A549 (cell line): ENCODE data around the gene ZBED4. TPM values are rescaled to one million over a fixed set of nuclear protein-coding genes. Genes with fewer than 3 reads are reported as not detected.

Experiments used
- ATAC-seq, 2 experiments: fragments of 200-7000 bp in 1 of 2; fragments of >200 bp in 1 of 2; cut with Nextera tagmentation in 1 of 2; cut with Tn5 transposase in 1 of 2; 3 replicates each; pipeline versions ENCODE4 v1.8.0 to v1.9.1; 2018 to 2020; ENCODE audit warnings: mild to moderate bottlenecking in 1 of 2, moderate library complexity in 1 of 2
- CTCF ChIA-PET: fragments of 300-600 bp; sonication (Branson Sonifier 250); formaldehyde crosslinking; extraction: SDS; loops from one replicate; lab custom pipeline; 2021; ENCODE audit warnings: antibody characterized with exemption, inconsistent platforms; lab: Yijun Ruan, JAX
- POLR2A ChIA-PET: fragments of 350-600 bp; formaldehyde crosslinking; extraction: SDS; loops from one replicate; lab custom pipeline; 2021; ENCODE audit warnings: antibody characterized with exemption, inconsistent platforms; lab: Yijun Ruan, JAX
- DNase-seq, 2 experiments: peaks; one replicate each; pipeline versions ENCODE4 v3.0.0 to v3.0.0-alpha.2; 2011 to 2016; ENCODE audit warnings: low read depth in 1 of 2, low spot score in 1 of 2
- FAIRE-seq: peaks from 2 replicates; lab custom pipeline; 2011; peaks lifted over from hg19 to GRCh38; lab: Jason Lieb, UNC
- H3K27ac ChIP-seq, 2 experiments: fragments of >200 bp; sonication (Bioruptor Twin); formaldehyde crosslinking; 3 replicates each; pipeline ENCODE4 v1.5.1; 2016 to 2017
- H3K4me1 ChIP-seq: fragments of >200 bp; sonication (Bioruptor Twin); formaldehyde crosslinking; 3 replicates; pipeline ENCODE4 v1.6.1; 2016
- H3K4me2 ChIP-seq: fragments of >200 bp; sonication (Bioruptor Twin); formaldehyde crosslinking; 3 replicates; pipeline ENCODE4 v1.6.1; 2016
- H3K4me3 ChIP-seq: fragments of >200 bp; sonication (Bioruptor Twin); formaldehyde crosslinking; 3 replicates; pipeline ENCODE4 v1.5.1; 2016
- H3K9me3 ChIP-seq: fragments of >200 bp; sonication (Bioruptor Twin); formaldehyde crosslinking; 3 replicates; pipeline ENCODE4 v1.6.1; 2016
- CHD4 ChIP-seq: fragments of 200-600 bp; sonication (generic); IDR thresholded peaks from 2 replicates; pipeline ENCODE4 v1.6.1; 2016; ENCODE audit warnings: antibody characterized with exemption, mild to moderate bottlenecking, borderline replicate concordance
- E2F6 ChIP-seq: IDR thresholded peaks from 2 replicates; pipeline ENCODE4 v1.6.1; 2012; ENCODE audit warnings: low read depth, borderline replicate concordance
- EHF ChIP-seq: fragments of 250-450 bp; sonication (Bioruptor Pico); IDR thresholded peaks from 2 replicates; pipeline ENCODE4 v1.5.0; 2020; ENCODE audit warnings: mild to moderate bottlenecking
- HEYL ChIP-seq: fragments of 250-450 bp; sonication (Bioruptor Pico); IDR thresholded peaks from 2 replicates; pipeline ENCODE4 v1.8.0; 2021; ENCODE audit warnings: mild to moderate bottlenecking, moderate library complexity
- JUNB ChIP-seq: fragments of >200 bp; sonication (Bioruptor Twin); formaldehyde crosslinking; IDR thresholded peaks from 2 replicates; pipeline ENCODE4 v1.6.1; 2016
- KDM5A ChIP-seq: fragments of 200-600 bp; sonication (generic); IDR thresholded peaks from 2 replicates; pipeline ENCODE4 v1.6.1; 2016; ENCODE audit warnings: antibody characterized with exemption, mild to moderate bottlenecking
- MAFK ChIP-seq: fragments of 450-650 bp; IDR thresholded peaks from 2 replicates; pipeline ENCODE4 v1.6.1; 2014; ENCODE audit not compliant: partially characterized antibody
- NR3C1 ChIP-seq: fragments of >200 bp; sonication (Bioruptor Twin); formaldehyde crosslinking; IDR thresholded peaks from 3 replicates; pipeline ENCODE4 v1.6.1; 2017
- PBX3 ChIP-seq: IDR thresholded peaks from 2 replicates; pipeline ENCODE4 v1.6.1; 2012
- SREBF2 ChIP-seq: fragments of 450-650 bp; IDR thresholded peaks from 2 replicates; pipeline ENCODE4 v1.6.1; 2014; ENCODE audit warnings: mild to moderate bottlenecking, moderate library complexity
- ZFP36 ChIP-seq: fragments of 450-650 bp; IDR thresholded peaks from 2 replicates; pipeline ENCODE4 v1.6.1; 2014; ENCODE audit warnings: borderline replicate concordance; ENCODE audit not compliant: partially characterized antibody
- ZSCAN20 ChIP-seq: fragments of 250-450 bp; sonication (Bioruptor Pico); IDR thresholded peaks from 2 replicates; pipeline ENCODE4 v1.8.0; 2022; ENCODE audit warnings: mild to moderate bottlenecking, moderate library complexity
- WGBS: methylation state at CpG from one replicate; pipeline ENCODE4 v1.1.6; 2017; ENCODE audit errors: missing lambda C conversion rate; 5-methylcytosine and 5-hydroxymethylcytosine counted together
- polyA plus RNA-seq, 4 experiments: library from polyadenylated mRNA; depleted of rRNA in 3 of 4; stranded (reverse); fragments of >200 nt; fragmentation: RNase III in 1 of 4; extraction: RNeasy Plus Mini Kit Qiagen cat#74134 plus additional on column Dnase treatment in 1 of 4; gene quantifications; 2 replicates in 3 of 4; 3 replicates in 1 of 4; pipeline ENCODE4 v1.2.3, GENCODE V29; 2011 to 2017
- TF ChIP-seq, protein P1 (sequence below): fragments of 250-450 bp; sonication (Bioruptor Pico); IDR thresholded peaks from 2 replicates; pipeline ENCODE4 v1.5.0; 2020; ENCODE audit warnings: low read depth, mild to moderate bottlenecking, moderate library complexity
- TF ChIP-seq, protein P2 (sequence below): fragments of 250-450 bp; sonication (Bioruptor Pico); IDR thresholded peaks from 2 replicates; pipeline ENCODE4 v1.5.0; 2021; ENCODE audit warnings: mild to moderate bottlenecking, moderate library complexity, borderline replicate concordance
- TF ChIP-seq, protein P3 (sequence below): IDR thresholded peaks from 2 replicates; pipeline ENCODE4 v1.6.1; 2012

Gene ZBED4
- polyA plus RNA-seq, 2 of the 4 experiments (the other 2 are of a cell fraction): 8.6 to 9.5 TPM

- Histone ChIP-seq H3K9me3 (no peaks in the 10 kb centered on the region), H3K27ac (no peak overlapping the region), H3K4me2 (no peak overlapping the region), H3K4me3 (no peak overlapping the region), H3K4me1 (no peaks in the 10 kb centered on the region)
- WGBS: 95% methylated on average over 6 of the region's 14 CpGs
- TF ChIP-seq SREBF2 (no peak), JUNB (no peak), CHD4 (no peak), HEYL (no peak), EHF (no peak), MAFK (no peak), KDM5A (no peak)
- TF ChIP-seq, protein P1, sequence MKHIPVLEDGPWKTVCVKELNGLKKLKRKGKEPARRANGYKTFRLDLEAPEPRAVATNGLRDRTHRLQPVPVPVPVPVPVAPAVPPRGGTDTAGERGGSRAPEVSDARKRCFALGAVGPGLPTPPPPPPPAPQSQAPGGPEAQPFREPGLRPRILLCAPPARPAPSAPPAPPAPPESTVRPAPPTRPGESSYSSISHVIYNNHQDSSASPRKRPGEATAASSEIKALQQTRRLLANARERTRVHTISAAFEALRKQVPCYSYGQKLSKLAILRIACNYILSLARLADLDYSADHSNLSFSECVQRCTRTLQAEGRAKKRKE (CRISPR knock-in tag): no peak
- TF ChIP-seq, protein P2, sequence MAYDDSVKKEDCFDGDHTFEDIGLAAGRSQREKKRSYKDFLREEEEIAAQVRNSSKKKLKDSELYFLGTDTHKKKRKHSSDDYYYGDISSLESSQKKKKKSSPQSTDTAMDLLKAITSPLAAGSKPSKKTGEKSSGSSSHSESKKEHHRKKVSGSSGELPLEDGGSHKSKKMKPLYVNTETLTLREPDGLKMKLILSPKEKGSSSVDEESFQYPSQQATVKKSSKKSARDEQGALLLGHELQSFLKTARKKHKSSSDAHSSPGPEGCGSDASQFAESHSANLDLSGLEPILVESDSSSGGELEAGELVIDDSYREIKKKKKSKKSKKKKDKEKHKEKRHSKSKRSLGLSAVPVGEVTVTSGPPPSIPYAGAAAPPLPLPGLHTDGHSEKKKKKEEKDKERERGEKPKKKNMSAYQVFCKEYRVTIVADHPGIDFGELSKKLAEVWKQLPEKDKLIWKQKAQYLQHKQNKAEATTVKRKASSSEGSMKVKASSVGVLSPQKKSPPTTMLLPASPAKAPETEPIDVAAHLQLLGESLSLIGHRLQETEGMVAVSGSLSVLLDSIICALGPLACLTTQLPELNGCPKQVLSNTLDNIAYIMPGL (CRISPR knock-in tag): no peak
- DNase-seq (no peak), FAIRE-seq (no peak), ATAC-seq (no peak)
- ChIA-PET POLR2A (no interaction called here), CTCF (no interaction called here)
These were observed 53.2 kb downstream of the ZBED4 start for GRCh38 chr22:49906799-49907290.

GRCh38 chr22:49907807-49908206 lies 54.2 kb downstream of the ZBED4 start:
- no peak for DNase-seq
- ATAC-seq: no peak
- FAIRE-seq: no peak
- TF ChIP-seq E2F6 (no peak), EHF (no peak), ZSCAN20 (CRISPR knock-in tag) (no peak), NR3C1 (no peak), ZFP36 (no peak)
- TF ChIP-seq, protein P3, sequence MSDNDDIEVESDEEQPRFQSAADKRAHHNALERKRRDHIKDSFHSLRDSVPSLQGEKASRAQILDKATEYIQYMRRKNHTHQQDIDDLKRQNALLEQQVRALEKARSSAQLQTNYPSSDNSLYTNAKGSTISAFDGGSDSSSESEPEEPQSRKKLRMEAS: no peak
- Histone ChIP-seq H3K4me3 (no peak overlapping the region), H3K4me2 (no peak overlapping the region), H3K27ac (no peak overlapping the region), H3K4me1 (no peaks in the 10 kb centered on the region), H3K9me3 (no peaks in the 10 kb centered on the region)
- WGBS: 94% methylated on average over 15 of the region's 19 CpGs
- ChIA-PET CTCF (interaction anchor here (0.7 kb wide), 1 partner anchor 412 kb away, joined by 3 read pairs; no protein-coding TSS in a partner anchor), POLR2A (no interaction called here)

DNA sequence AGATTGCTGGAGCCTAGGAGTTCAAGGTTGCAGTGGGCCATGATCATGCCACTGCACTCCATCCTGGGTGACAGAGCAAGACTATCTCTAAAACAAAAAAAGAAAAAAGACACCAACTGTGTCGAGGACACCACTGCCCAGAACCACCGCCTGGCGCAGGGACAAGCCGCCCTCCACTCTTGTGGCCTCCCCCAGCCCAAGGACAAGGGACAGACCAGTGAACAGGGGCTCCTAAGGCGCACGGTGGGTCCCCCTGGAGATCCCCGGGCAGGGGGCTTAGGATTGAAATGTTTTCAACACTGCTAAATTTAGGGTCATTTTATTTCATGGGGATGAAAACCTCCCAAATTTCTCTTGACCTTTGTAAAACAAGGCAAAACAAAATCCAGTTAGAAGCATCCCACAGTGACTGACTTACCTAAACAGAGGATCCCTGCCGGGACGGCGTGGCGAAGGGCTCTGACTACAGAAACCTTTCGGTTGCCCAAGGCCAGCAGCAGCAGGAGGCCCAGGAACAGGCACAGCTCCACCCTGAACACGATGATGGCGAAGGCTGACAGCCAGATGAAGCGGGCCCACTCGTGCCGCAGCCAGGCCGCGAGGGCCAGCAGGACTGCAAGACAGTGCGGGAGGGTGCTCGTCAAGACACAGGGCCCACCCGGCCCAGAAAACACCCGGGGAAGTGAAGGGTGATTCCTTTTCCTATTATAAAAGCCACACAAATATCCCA lies 56.0 kb downstream of the ZBED4 start:
- Histone ChIP-seq H3K4me1 (no peaks in the 10 kb centered on the region), H3K4me3 (no peak overlapping the region), H3K4me2 (no peak overlapping the region), H3K9me3 (no peaks in the 10 kb centered on the region)
- ATAC-seq: no peak
- ChIA-PET CTCF (no interaction called here), POLR2A (no interaction called here)
- TF ChIP-seq PBX3: no peak
- TF ChIP-seq, all 56 proteins: peak for 0
- FAIRE-seq (no peak), DNase-seq (no peak)
- WGBS: 93% methylated on average over 11 of the region's 23 CpGs
- no peak overlapping the region for H3K27ac ChIP-seq
